Keratinocyte (primary cell): Measurements from ENCODE around the gene KCNK7. TPM values are rescaled to one million over a fixed set of nuclear protein-coding genes. Genes with fewer than 3 reads are reported as not detected.

Experiments
- DNase-seq: peaks from one replicate; pipeline ENCODE4 v3.0.0-alpha.2; 2011; ENCODE audit warnings: low read depth, missing footprints, low spot score
- FAIRE-seq: peaks from 2 replicates; lab custom pipeline; 2011; peaks lifted over from hg19 to GRCh38; lab: Jason Lieb, UNC
- H2AFZ ChIP-seq: 2 replicates; pipeline ENCODE4 v1.6.0; 2012; ENCODE audit warnings: low read length, control low read depth, inconsistent platforms; ENCODE audit not compliant: control insufficient read depth
- H3K27ac ChIP-seq: 2 replicates; pipeline ENCODE4 v1.5.1; 2011; ENCODE audit warnings: low read length; ENCODE audit not compliant: control insufficient read depth, insufficient read depth
- H3K27me3 ChIP-seq: 3 replicates; pipeline ENCODE4 v1.6.0; 2011; ENCODE audit warnings: low read length; ENCODE audit not compliant: control insufficient read depth, insufficient read depth; ENCODE audit errors: extremely low read depth
- H3K36me3 ChIP-seq, 2 experiments: 2 replicates in 1 of 2; 3 replicates in 1 of 2; pipeline ENCODE4 v1.5.1; 2011; ENCODE audit warnings: low read length in 2 of 2, mild to moderate bottlenecking in 1 of 2; ENCODE audit not compliant: control insufficient read depth in 2 of 2, insufficient read depth in 2 of 2; ENCODE audit errors: extremely low read depth in 1 of 2
- H3K4me1 ChIP-seq: 3 replicates; pipeline ENCODE4 v1.5.1; 2011; ENCODE audit warnings: low read length; ENCODE audit not compliant: control insufficient read depth, insufficient read depth; ENCODE audit errors: extremely low read depth
- H3K4me2 ChIP-seq: 3 replicates; pipeline ENCODE4 v1.6.0; 2011; ENCODE audit warnings: low read depth, low read length; ENCODE audit not compliant: control insufficient read depth, insufficient read depth; ENCODE audit errors: extremely low read depth
- H3K4me3 ChIP-seq, 3 experiments: fragments of 200-600 bp in 1 of 3; sonication (generic) in 1 of 3; 2 replicates in 2 of 3; 3 replicates in 1 of 3; pipeline ENCODE4 v1.5.1; 2011 to 2016; ENCODE audit warnings: low read length in 3 of 3, mild to moderate bottlenecking in 3 of 3, control low read depth in 2 of 3, inconsistent platforms in 1 of 3, low read depth in 1 of 3, mixed read lengths in 1 of 3, mixed run types in 1 of 3, moderate library complexity in 1 of 3; ENCODE audit not compliant: control insufficient read depth in 2 of 3, insufficient read depth in 2 of 3; ENCODE audit errors: extremely low read depth in 1 of 3
- H3K79me2 ChIP-seq: 2 replicates; pipeline ENCODE4 v1.6.0; 2012; ENCODE audit warnings: low read length; ENCODE audit not compliant: control insufficient read depth, insufficient read depth
- H3K9ac ChIP-seq: 3 replicates; pipeline ENCODE4 v1.6.0; 2011; ENCODE audit warnings: low read length; ENCODE audit not compliant: control insufficient read depth, insufficient read depth; ENCODE audit errors: extremely low read depth
- H3K9me1 ChIP-seq: 3 replicates; pipeline ENCODE4 v1.6.0; 2011; ENCODE audit warnings: low read length; ENCODE audit not compliant: control insufficient read depth, insufficient read depth; ENCODE audit errors: extremely low read depth
- H3K9me3 ChIP-seq: 2 replicates; pipeline ENCODE4 v1.5.1; 2012; ENCODE audit warnings: low read depth, low read length; ENCODE audit not compliant: control insufficient read depth
- H4K20me1 ChIP-seq: 3 replicates; pipeline ENCODE4 v1.6.0; 2011; ENCODE audit warnings: low read length; ENCODE audit not compliant: control insufficient read depth, insufficient read depth; ENCODE audit errors: extremely low read depth
- CTCF ChIP-seq, 3 experiments: IDR thresholded peaks in 1 of 3; conservative IDR thresholded peaks in 1 of 3; optimal IDR thresholded peaks in 1 of 3; 2 replicates in 2 of 3; 3 replicates in 1 of 3; pipeline versions ENCODE3 to v1.5.1; 2011; ENCODE audit warnings: low read length in 3 of 3, mild to moderate bottlenecking in 3 of 3, moderate library complexity in 2 of 3, control low read depth in 1 of 3, inconsistent platforms in 1 of 3; ENCODE audit not compliant: insufficient read depth in 2 of 3; ENCODE audit errors: extremely low read depth in 1 of 3
- EZH2 ChIP-seq: IDR thresholded peaks from one replicate; pipeline ENCODE4 v1.6.1; 2012; ENCODE audit warnings: inconsistent platforms, mild to moderate bottlenecking, low read length, moderate library complexity
- dilution Hi-C: fragments of 300-500 bp; cut with MboI; formaldehyde crosslinking; loops from one replicate; pipeline ENCODE4 v1.7.0; 2020; ENCODE audit warnings: low sequenced_read_pairs; ENCODE audit not compliant: extremely low pct_ligation_motif_present
- polyA plus RNA-seq, 5 experiments: library from polyadenylated mRNA; depleted of rRNA in 3 of 5; stranded (reverse) in 3 of 5; stranded (forward) in 1 of 5; unstranded in 1 of 5; fragments of >200 nt; gene quantifications; 1 replicate in 1 of 5; 2 replicates in 3 of 5; 3 replicates in 1 of 5; pipeline versions ENCODE4 v1.2.1 to v1.2.3, GENCODE V29; 2011 to 2012; ENCODE audit warnings: missing spikeins in 2 of 5, low read depth in 1 of 5, low replicate concordance in 1 of 5

The KCNK7 gene
- polyA plus RNA-seq, 1 donor (not counting 4 experiments of a cell fraction or from before 2014, with no cell fraction given): 0.46 TPM

- Histone ChIP-seq H3K9ac (no peak overlapping the region), H3K4me2 (no peak overlapping the region), H3K36me3 (peaks cover 11 to 14% of the 10 kb centered on the region in 2 experiments), H3K4me1 (peaks cover 19% of the 10 kb centered on the region), H3K4me3 (no peak overlapping the region), H3K9me3 (no peaks in the 10 kb centered on the region), H3K9me1 (no peaks in the 10 kb centered on the region), H2AFZ (no peak overlapping the region), H3K79me2 (peaks cover 2% of the 10 kb centered on the region), H4K20me1 (peaks cover 4% of the 10 kb centered on the region), H3K27ac (no peak overlapping the region), H3K27me3 (no peaks in the 10 kb centered on the region)
- FAIRE-seq (no peak), DNase-seq (no peak)
- TF ChIP-seq CTCF (optimal IDR thresholded peaks at IDR 0.05 in 1 of 3, IDR thresholded peaks at IDR 0.05 in 1 of 3, conservative IDR thresholded peaks at IDR 0.05 in 1 of 3; ENCODE audit: extremely low read depth in 1 of 3, insufficient read depth in 2 of 3, low read length in 3 of 3) (no peak), EZH2 (no peak)
- dilution Hi-C loops: no loop called here
Observed at GRCh38 chr11:65580756-65581155, 14.8 kb downstream of the KCNK7 start.

GRCh38 chr11:65580031-65580692 is 15.4 kb downstream of the KCNK7 start:
- Histone ChIP-seq H3K9me1 (no peaks in the 10 kb centered on the region), H2AFZ (no peak overlapping the region), H3K9ac (no peak overlapping the region), H3K27me3 (no peaks in the 10 kb centered on the region), H4K20me1 (peaks cover 4% of the 10 kb centered on the region), H3K27ac (no peak overlapping the region), H3K9me3 (no peaks in the 10 kb centered on the region), H3K4me1 (peaks cover 23% of the 10 kb centered on the region), H3K79me2 (peaks cover 2% of the 10 kb centered on the region), H3K36me3 (peaks cover 8 to 14% of the 10 kb centered on the region in 2 experiments), H3K4me3 (no peak overlapping the region), H3K4me2 (no peak overlapping the region)
- dilution Hi-C loops: no loop called here
- FAIRE-seq (no peak), DNase-seq (no peak)
- TF ChIP-seq CTCF (optimal IDR thresholded peaks at IDR 0.05 in 1 of 3, IDR thresholded peaks at IDR 0.05 in 1 of 3, conservative IDR thresholded peaks at IDR 0.05 in 1 of 3; ENCODE audit: extremely low read depth in 1 of 3, insufficient read depth in 2 of 3, low read length in 3 of 3): no peak
- TF ChIP-seq EZH2: no peak
